Measurements from ENCODE around the gene EPHB1. TPM values are rescaled to one million over a fixed set of nuclear protein-coding genes. Genes with fewer than 3 reads are reported as not detected.
"Not testable (repeated sequence)": the region's sequence is repeated elsewhere in the genome, so short reads cannot be mapped to it uniquely, and the experiment has no call there.

The EPHB1 gene
- total RNA-seq, 1 donor = 0.36 TPM

DNA sequence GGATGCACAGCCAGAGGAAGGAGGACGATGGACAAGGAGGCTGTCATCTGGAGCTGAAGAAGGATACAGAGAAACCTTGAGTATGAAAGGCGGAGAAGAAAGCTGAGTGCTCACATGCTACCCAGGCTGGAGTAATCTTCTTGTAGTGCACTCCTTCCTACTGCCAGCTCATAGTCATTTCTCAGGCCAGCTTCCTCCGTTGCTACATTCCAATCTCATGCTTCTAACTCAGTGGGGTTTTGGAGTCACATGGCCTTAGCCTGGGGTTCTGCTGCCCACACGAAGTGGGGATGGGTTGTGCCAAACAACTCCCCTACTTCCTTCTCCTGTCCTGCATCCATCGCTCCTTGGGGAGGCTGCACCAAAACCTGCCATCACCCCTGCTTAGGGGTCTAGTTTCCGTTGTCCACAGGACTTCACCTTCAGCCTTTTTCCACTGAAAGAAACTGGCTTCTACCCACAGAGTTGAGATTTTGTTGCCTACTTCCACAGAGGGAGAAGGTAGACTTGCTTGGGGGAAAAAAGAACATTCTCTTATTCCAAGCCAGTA is 239.9 kb downstream of the EPHB1 start:
- Histone ChIP-seq H3K4me1 (ENCODE audit: insufficient read depth, low read length) (no peaks in the 10 kb centered on the region), H3K4me2 (ENCODE audit: insufficient read depth, low read length) (no peak overlapping the region), H4K20me1 (ENCODE audit: insufficient read depth, low read length) (no peaks in the 10 kb centered on the region), H3K79me2 (ENCODE audit: insufficient read depth, low read length) (no peaks in the 10 kb centered on the region), H3K36me3 (ENCODE audit: insufficient read depth, low read length) (no peaks in the 10 kb centered on the region), H3K9me3 (ENCODE audit: low read depth, low read length) (no peaks in the 10 kb centered on the region), H2AFZ (ENCODE audit: low read length) (no peak overlapping the region), H3K27ac (ENCODE audit: low read depth, low read length) (no peak overlapping the region), H3K27me3 (ENCODE audit: insufficient read depth, low read length) (no peaks in the 10 kb centered on the region), H3K4me3 (ENCODE audit: insufficient read depth, low read length) (no peak overlapping the region)
- TF ChIP-seq, protein P1, sequence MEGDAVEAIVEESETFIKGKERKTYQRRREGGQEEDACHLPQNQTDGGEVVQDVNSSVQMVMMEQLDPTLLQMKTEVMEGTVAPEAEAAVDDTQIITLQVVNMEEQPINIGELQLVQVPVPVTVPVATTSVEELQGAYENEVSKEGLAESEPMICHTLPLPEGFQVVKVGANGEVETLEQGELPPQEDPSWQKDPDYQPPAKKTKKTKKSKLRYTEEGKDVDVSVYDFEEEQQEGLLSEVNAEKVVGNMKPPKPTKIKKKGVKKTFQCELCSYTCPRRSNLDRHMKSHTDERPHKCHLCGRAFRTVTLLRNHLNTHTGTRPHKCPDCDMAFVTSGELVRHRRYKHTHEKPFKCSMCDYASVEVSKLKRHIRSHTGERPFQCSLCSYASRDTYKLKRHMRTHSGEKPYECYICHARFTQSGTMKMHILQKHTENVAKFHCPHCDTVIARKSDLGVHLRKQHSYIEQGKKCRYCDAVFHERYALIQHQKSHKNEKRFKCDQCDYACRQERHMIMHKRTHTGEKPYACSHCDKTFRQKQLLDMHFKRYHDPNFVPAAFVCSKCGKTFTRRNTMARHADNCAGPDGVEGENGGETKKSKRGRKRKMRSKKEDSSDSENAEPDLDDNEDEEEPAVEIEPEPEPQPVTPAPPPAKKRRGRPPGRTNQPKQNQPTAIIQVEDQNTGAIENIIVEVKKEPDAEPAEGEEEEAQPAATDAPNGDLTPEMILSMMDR (IDR thresholded peaks at IDR 0.05; ENCODE audit: extremely low read depth, low read depth, low read length) = no peak
- no peak for DNase-seq (ENCODE audit: insufficient read length, low spot score, missing footprints)

DNA sequence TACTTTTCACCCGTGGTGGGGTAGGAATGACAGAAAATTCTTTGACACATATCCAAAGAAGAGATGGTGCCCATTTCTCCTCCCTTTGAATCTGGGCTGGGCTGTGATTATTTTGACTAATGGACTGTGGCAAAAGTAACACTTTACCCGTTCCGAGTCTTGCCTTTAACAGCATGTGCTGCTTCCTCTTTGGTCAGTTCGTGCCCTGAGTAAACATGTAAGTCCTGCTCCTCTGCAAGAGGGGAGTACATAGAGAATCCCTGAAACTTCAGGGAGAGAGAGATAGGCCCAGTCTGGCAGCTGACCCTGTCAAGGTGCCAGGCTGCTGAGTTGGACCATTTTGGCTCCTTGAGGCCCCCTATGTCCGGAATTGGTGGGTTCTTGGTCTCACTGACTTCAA is 243.1 kb downstream of the EPHB1 start:
- Histone ChIP-seq H2AFZ (ENCODE audit: low read length) (no peak overlapping the region), H3K4me3 (ENCODE audit: insufficient read depth, low read length) (no peak overlapping the region), H4K20me1 (ENCODE audit: insufficient read depth, low read length) (no peaks in the 10 kb centered on the region), H3K9me3 (ENCODE audit: low read depth, low read length) (no peaks in the 10 kb centered on the region), H3K27me3 (ENCODE audit: insufficient read depth, low read length) (no peaks in the 10 kb centered on the region), H3K27ac (ENCODE audit: low read depth, low read length) (no peak overlapping the region), H3K36me3 (ENCODE audit: insufficient read depth, low read length) (no peaks in the 10 kb centered on the region), H3K4me2 (ENCODE audit: insufficient read depth, low read length) (no peak overlapping the region), H3K79me2 (ENCODE audit: insufficient read depth, low read length) (no peaks in the 10 kb centered on the region), H3K4me1 (ENCODE audit: insufficient read depth, low read length) (no peaks in the 10 kb centered on the region)
- no peak for DNase-seq (ENCODE audit: insufficient read length, low spot score, missing footprints)
- TF ChIP-seq, protein P1 (IDR thresholded peaks at IDR 0.05; ENCODE audit: extremely low read depth, low read depth, low read length) = no peak

DNA sequence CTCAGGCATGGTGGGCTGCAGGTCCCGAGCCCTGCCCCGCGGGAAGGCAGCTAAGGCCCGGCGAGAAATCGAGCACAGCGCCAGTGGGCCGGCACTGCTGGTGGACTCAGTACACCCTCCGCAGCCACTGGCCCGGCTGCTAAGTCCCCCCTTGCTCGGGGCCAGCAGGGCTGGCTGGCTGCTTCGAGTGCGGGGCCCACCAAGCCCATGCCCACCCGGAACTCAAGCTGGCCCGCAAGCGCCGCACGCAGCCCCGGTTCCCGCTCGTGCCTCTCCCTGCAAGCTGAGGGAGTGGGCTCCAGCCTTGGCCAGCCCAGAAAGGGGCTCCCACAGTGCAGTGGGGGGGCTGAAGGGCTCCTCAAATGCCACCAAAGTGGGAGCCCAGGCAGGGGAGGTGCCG is 244.5 kb downstream of the EPHB1 start:
- H3K27me3 ChIP-seq (ENCODE audit: insufficient read depth, low read length); H3K79me2 ChIP-seq (ENCODE audit: insufficient read depth, low read length); H4K20me1 ChIP-seq (ENCODE audit: insufficient read depth, low read length); H3K4me1 ChIP-seq (ENCODE audit: insufficient read depth, low read length); H3K36me3 ChIP-seq (ENCODE audit: insufficient read depth, low read length); H3K9me3 ChIP-seq (ENCODE audit: low read depth, low read length); H3K27ac ChIP-seq (ENCODE audit: low read depth, low read length); DNase-seq (ENCODE audit: insufficient read length, low spot score, missing footprints); H3K4me3 ChIP-seq (ENCODE audit: insufficient read depth, low read length); H3K4me2 ChIP-seq (ENCODE audit: insufficient read depth, low read length); H2AFZ ChIP-seq (ENCODE audit: low read length): not testable (repeated sequence)

DNA sequence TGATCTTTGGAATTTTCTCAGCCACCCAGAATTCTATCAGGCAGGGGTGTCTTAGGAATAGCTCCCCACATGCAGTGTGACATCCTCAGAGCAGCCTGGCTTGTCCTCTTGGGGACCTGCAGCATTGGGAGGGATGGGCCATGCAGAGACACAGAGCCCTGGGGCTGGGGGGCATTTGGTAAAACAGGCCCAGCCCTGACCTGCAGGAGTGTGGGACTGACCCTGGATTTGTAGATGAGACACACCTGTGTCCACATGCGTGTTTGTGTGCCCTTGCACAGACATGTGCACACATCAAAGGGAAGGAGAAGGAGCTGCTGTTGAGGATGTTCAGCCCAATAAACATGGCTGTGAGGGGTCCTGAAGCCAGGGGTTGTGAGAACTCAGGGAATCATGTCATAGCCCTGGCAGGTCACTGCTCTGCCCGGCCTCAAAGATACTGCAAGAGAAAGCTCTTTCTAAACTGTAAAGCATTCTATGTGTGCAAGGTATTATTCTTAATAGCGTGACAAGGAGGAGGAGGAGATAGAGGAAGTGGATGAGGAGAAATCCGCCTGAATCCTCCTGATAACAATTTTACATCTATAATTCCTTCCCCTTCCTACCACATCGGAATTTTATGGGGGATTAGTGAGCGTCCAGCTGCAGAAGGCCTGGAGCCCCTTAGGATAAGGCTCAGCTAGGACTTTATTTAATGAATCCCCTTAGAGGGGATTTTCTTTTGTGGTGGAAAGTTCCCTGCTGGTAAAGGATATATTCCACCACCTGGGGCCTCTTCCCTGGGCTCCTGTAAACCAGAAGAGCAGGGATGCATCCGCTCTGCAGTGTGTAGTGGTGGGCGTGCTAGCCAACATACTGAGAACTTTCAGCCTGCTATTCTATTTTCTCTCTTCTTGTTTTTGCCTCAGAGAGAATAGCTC is 245.5 kb downstream of the EPHB1 start:
- Histone ChIP-seq H3K79me2 (ENCODE audit: insufficient read depth, low read length) (no peaks in the 10 kb centered on the region), H4K20me1 (ENCODE audit: insufficient read depth, low read length) (no peaks in the 10 kb centered on the region), H3K4me2 (ENCODE audit: insufficient read depth, low read length) (no peak overlapping the region)

More for the DNA sequence above, 245.5 kb downstream of the EPHB1 start:
- no peaks in the 10 kb centered on the region for H3K27me3 ChIP-seq (ENCODE audit: insufficient read depth, low read length)
- H3K4me3 ChIP-seq (ENCODE audit: insufficient read depth, low read length) = no peak overlapping the region
- H2AFZ ChIP-seq (ENCODE audit: low read length) = no peak overlapping the region
- no peaks in the 10 kb centered on the region for H3K4me1 ChIP-seq (ENCODE audit: insufficient read depth, low read length)
- no peak overlapping the region for H3K27ac ChIP-seq (ENCODE audit: low read depth, low read length)
- TF ChIP-seq, protein P1 (IDR thresholded peaks at IDR 0.05; ENCODE audit: extremely low read depth, low read depth, low read length) = no peak
- no peaks in the 10 kb centered on the region for H3K9me3 ChIP-seq (ENCODE audit: low read depth, low read length)
- H3K36me3 ChIP-seq (ENCODE audit: insufficient read depth, low read length) = no peaks in the 10 kb centered on the region
- no peak for DNase-seq (ENCODE audit: insufficient read length, low spot score, missing footprints)

Measured in osteoblast (primary cell).